Fibroblast of skin of back (primary cell): ENCODE results near the gene ARHGAP1.
"Not testable (repeated sequence)": the region's sequence is repeated elsewhere in the genome, so short reads cannot be mapped to it uniquely, and the experiment has no call there.

Experiments used
- DNase-seq: peaks from one replicate; pipeline ENCODE4 v3.0.0-alpha.2; 2013

ARHGAP1 gene

DNA sequence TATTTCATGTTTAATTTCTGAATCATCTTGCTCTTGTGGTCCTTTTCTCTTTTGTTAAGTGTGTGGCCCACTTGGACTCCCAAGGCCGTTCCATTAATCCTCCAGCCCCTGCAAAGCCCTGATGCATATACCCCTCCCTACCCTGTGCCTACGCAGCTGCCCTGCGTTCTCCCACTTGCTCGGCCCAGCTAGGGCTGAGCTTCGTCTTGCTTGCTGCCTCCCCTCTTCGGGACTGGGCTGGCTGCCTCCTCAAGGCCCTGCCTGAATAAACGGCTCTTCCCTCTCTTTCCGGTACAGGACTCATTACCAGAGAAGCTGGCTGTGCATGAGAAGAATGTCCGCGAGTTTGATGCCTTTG is 28.5 kb downstream of the ARHGAP1 start:
- DNase-seq, result no peak

GRCh38 chr11:46670521-46670920 is 29.9 kb downstream of the ARHGAP1 start:
- not testable (repeated sequence) for DNase-seq

DNA sequence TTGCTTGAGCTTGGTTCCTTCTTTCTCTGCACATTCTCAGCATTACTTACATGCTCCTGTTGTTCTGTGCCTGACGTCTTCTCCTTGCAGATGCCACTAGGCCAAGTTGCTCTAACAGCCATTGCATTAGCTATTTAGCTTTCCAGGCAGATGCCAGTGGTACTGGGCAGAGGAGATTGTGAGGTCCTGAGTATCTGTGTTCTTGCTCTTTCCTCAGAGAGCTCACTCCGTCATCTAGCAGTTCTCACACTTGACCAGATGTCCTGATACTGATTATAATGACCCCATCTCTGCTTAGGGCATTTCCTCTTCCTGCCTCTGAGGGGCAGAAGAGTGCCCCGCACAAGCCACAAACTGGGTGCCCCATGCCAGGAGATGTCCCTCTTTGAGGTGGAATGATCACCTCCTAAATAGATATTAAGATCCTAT is 30.7 kb downstream of the ARHGAP1 start:
- no peak for DNase-seq

GRCh38 chr11:46668480-46669085 is 31.8 kb downstream of the ARHGAP1 start:
- no peak for DNase-seq

DNA sequence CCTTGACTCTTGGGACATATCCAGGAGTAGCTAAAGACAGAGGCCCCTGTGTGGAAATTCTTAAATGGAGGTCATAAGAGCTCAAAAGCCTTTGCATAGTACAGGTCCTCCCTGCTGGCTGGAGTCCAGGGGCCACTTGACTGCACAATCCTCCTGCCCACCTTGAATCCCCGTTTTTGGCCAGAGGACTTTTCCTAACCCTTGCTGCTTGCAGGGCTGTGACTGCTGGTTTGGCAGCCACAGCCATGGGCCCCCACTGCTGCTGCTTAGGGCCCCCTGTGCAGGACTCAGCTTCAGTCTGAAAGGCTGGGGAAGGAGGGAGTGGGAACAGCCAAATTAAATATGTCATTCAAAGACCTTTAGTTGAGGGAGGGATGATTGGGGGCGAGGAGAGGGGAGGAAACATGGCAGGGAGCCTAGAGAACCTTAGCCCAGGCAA is 33.4 kb downstream of the ARHGAP1 start:
- no peak for DNase-seq

GRCh38 chr11:46666516-46666915 is 33.9 kb downstream of the ARHGAP1 start:
- no peak for DNase-seq

DNA sequence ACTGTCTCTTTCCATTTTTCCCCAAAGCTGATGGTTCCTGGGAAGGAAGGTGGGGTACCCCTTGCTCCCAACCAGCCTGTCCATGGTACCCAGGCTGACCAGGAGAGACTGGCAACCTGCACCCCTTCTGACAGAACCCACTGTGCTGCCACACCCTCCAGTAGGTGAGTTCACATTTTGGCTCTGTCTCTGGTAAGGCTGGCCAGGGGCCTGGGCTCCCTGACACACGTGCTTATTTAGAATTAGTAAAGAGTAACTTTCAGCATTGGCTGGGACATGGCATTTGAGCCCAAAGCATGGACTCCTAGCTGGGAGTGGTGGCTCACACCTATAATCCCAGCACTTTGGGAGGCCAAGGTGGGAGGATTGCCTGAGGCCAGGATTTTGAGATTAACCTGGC is 35.1 kb downstream of the ARHGAP1 start:
- DNase-seq, result no peak

- DNase-seq, result no peak
Measured at GRCh38 chr11:46664612-46665011, 35.8 kb downstream of the ARHGAP1 start.

GRCh38 chr11:46663277-46663940 is 37.0 kb downstream of the ARHGAP1 start:
- DNase-seq, result no peak

- no peak for DNase-seq
Measured at GRCh38 chr11:46662366-46662765, 38.1 kb downstream of the ARHGAP1 start.

GRCh38 chr11:46661836-46662235 is 38.6 kb downstream of the ARHGAP1 start:
- no peak for DNase-seq

GRCh38 chr11:46659908-46660307 is 40.5 kb downstream of the ARHGAP1 start:
- DNase-seq, result no peak

DNA sequence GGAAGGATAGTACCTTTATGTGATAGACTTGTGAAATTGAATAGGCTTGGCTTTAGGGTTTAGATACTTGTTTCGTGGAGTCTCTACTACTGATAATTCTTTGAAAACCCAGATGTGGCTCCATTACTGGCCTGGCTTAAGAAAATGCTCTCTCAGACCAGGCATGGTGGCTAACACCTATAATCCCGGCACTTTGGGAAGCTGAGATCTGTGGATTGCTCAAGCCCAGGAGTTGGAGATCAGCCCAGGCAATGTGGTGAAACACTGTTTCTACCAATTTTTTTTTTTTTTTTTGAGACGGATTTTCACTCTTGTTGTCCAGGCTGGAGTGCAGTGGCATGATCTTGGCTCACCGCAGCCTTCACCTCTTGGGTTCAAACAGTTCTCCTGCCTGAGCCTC is 42.2 kb downstream of the ARHGAP1 start:
- no peak for DNase-seq

DNA sequence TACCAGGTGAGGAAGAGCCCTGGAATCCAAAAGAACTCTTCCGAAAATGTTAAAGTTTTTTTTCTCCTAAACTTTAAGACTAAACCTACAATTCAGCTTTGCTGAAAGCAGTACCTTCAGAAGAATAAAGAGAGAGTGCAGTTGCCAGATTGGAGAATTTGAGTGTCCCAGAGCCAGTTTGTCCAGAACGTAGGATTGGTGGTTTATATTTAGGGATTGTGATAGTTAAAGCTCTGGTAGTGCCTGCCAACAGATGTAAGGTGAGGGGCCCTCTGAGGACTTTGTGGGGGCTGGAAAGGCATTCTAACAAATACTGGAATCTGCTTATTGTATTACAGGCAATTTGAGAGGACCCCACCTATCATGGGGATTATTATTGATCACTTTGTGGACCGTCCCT is 43.2 kb downstream of the ARHGAP1 start:
- DNase-seq, result no peak

- no peak for DNase-seq
Measured at GRCh38 chr11:46655631-46656030, 44.8 kb downstream of the ARHGAP1 start.

- peak; percentile 97 for DNase-seq
Measured at GRCh38 chr11:46649180-46649738, 51.2 kb downstream of the ARHGAP1 start.

DNA sequence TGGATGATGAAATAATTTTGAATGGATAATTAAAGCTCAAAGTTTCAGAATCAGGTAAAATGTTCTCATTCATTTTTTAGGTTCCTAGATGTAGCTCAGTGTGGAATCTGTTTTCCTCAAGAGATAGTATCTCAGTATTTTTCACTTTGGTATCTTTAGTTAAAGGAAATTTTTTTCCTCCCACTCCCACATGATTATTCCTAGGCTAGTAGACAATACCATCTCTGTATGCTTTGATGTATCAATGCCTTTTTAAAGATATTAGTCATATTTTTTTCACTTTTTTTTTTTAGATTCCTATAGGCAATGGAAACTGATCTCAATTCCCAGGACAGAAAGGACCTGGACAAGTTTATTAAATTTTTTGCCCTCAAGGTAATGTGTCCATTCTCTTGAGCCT is 56.4 kb downstream of the ARHGAP1 start:
- no peak for DNase-seq

GRCh38 chr11:46643531-46643930 is 56.9 kb downstream of the ARHGAP1 start:
- DNase-seq, result no peak

GRCh38 chr11:46642627-46643335 is 57.6 kb downstream of the ARHGAP1 start:
- DNase-seq, result no peak

- no peak for DNase-seq
Measured at GRCh38 chr11:46641639-46642038, 58.8 kb downstream of the ARHGAP1 start.

DNA sequence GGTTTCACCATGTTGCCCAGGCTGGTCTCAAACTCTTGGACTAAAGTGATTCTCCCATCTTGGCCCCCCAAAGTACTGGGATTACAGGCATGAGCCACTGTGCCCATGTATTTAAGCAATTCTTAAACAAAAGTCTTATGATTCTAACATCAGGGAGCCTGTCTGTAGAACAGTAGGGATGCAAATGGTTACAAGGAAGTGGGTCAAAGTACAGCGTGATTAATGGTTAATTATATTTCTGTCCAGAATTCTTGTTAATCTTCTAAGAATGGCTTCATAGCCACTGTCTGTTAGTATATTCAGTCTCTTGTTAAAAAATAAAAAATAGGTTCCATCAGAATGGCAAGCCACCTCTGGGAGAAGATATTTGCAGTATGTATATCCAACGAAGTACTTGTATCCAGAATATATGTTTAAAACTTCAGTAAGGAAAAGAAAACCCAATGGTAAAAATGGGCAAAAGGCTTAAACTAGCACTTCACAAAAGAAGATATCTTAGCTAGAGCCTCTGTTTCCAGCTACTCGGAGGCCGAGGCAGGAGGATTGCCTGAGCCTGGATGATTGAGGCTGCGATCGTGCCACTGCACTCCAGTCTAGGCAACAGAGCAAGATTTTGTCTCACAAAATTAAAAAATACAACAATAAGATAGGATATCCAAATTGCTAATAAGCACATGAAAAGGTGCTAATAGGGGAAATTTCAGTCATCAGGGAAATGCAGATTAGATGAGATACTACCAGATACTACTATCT is 60.2 kb downstream of the ARHGAP1 start:
- no peak for DNase-seq

GRCh38 chr11:46639197-46639839 is 61.1 kb downstream of the ARHGAP1 start:
- no peak for DNase-seq
